OCI-LY1 (cell line): Measurements from ENCODE around the gene INHBC.
A peak's percentile ranks its signal among the peaks of the same experiment; 100 is the strongest.

ENCODE experiments used
- CTCF ChIP-seq: fragments of 200-600 bp; sonication (generic), shearing (Covaris generic); IDR thresholded peaks from 2 replicates; pipeline ENCODE4 v1.5.1; 2017; ENCODE audit warnings: mild to moderate bottlenecking, antibody characterized with exemption, low read length, moderate library complexity, mixed read lengths
- EZH2 ChIP-seq: fragments of 200-600 bp; sonication (generic), shearing (Covaris generic); IDR thresholded peaks from 2 replicates; pipeline ENCODE4 v1.8.0; 2017; ENCODE audit warnings: borderline replicate concordance, mixed run types, mild to moderate bottlenecking, antibody characterized with exemption, low read length, moderate library complexity, mixed read lengths

- TF ChIP-seq EZH2 (no peak), CTCF (peak; percentile 54)
These were observed 53.2 kb downstream of the INHBC start, which contains the start of gene MARS1 for GRCh38 chr12:57487597-57488401.
